Type B pancreatic cell (in vitro differentiated cells): ENCODE results near the gene PPP6C. TPM values are rescaled to one million over a fixed set of nuclear protein-coding genes. Genes with fewer than 3 reads are reported as not detected.

ENCODE experiments used
- DNase-seq: peaks from one replicate; pipeline ENCODE4 v3.0.0; 2021; ENCODE audit warnings: mixed read lengths; ENCODE audit not compliant: unreplicated experiment; ENCODE audit errors: extremely low spot score
- H3K27ac Mint-ChIP-seq: 2 replicates; pipeline ENCODE4 v1.8.0; 2021; ENCODE audit warnings: mild to moderate bottlenecking, mixed read lengths
- H3K27me3 Mint-ChIP-seq: 2 replicates; pipeline ENCODE4 v1.8.0; 2021; ENCODE audit warnings: mixed read lengths
- H3K36me3 Mint-ChIP-seq: 2 replicates; pipeline ENCODE4 v1.8.0; 2021; ENCODE audit warnings: mixed read lengths
- H3K4me1 Mint-ChIP-seq: one replicate; pipeline ENCODE4 v1.8.0; 2021; ENCODE audit warnings: mixed read lengths; ENCODE audit not compliant: unreplicated experiment
- H3K4me3 Mint-ChIP-seq: 2 replicates; pipeline ENCODE4 v1.8.0; 2021; ENCODE audit warnings: mild to moderate bottlenecking, mixed read lengths
- H3K9me3 Mint-ChIP-seq: 2 replicates; pipeline ENCODE4 v1.8.0; 2021; ENCODE audit warnings: mixed read lengths
- total RNA-seq: library from RNA; stranded (reverse); gene quantifications from 2 replicates; pipeline ENCODE4 v1.2.1, GENCODE V29; 2021; ENCODE audit warnings: low replicate concordance
- TF ChIP-seq, protein P1 (sequence below): fragments of 200-600 bp; sonication (generic); conservative IDR thresholded peaks from 2 replicates; pipeline ENCODE4 v1.5.0; 2021; ENCODE audit warnings: antibody characterized with exemption, mild to moderate bottlenecking

PPP6C gene
- total RNA-seq, 1 donor from 2014 or later, result 35.2 TPM

DNA sequence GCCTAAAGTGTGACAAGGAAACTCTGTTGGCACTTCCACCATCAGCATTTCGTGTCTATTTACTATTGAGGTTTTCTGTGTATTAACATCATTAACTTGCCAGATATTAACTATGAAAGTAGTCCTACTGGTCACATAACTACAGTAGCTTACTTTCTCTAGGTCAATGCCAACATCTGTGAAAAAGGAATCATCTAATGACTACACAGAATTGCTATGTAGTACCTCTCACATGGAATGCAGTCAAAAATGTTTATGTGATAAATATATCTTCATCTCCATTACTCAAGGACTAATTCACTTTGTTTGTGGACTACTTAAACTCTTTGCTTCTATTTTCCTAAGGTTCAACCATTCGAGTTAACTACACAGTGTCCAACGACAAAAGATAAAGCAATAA is 48.4 kb downstream of the PPP6C start:
- Mint-ChIP-seq H3K4me1 (peaks cover 11% of the 10 kb centered on the region), H3K36me3 (peaks cover 15% of the 10 kb centered on the region), H3K27ac (no peak overlapping the region), H3K9me3 (no peaks in the 10 kb centered on the region), H3K27me3 (no peaks in the 10 kb centered on the region), H3K4me3 (peak overlapping the region; percentile 97)
- TF ChIP-seq, protein P1, sequence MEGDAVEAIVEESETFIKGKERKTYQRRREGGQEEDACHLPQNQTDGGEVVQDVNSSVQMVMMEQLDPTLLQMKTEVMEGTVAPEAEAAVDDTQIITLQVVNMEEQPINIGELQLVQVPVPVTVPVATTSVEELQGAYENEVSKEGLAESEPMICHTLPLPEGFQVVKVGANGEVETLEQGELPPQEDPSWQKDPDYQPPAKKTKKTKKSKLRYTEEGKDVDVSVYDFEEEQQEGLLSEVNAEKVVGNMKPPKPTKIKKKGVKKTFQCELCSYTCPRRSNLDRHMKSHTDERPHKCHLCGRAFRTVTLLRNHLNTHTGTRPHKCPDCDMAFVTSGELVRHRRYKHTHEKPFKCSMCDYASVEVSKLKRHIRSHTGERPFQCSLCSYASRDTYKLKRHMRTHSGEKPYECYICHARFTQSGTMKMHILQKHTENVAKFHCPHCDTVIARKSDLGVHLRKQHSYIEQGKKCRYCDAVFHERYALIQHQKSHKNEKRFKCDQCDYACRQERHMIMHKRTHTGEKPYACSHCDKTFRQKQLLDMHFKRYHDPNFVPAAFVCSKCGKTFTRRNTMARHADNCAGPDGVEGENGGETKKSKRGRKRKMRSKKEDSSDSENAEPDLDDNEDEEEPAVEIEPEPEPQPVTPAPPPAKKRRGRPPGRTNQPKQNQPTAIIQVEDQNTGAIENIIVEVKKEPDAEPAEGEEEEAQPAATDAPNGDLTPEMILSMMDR, result no peak
- no peak for DNase-seq

- no peak overlapping the region for H3K27ac Mint-ChIP-seq
- H3K27me3 Mint-ChIP-seq, result no peaks in the 10 kb centered on the region
- peaks cover 11% of the 10 kb centered on the region for H3K4me1 Mint-ChIP-seq
- H3K36me3 Mint-ChIP-seq, result peaks cover 15% of the 10 kb centered on the region
- H3K4me3 Mint-ChIP-seq, result no peak overlapping the region
- TF ChIP-seq, protein P1, result no peak
- no peaks in the 10 kb centered on the region for H3K9me3 Mint-ChIP-seq
- DNase-seq, result no peak
Measured at GRCh38 chr9:125140576-125140975, 49.0 kb downstream of the PPP6C start.

DNA sequence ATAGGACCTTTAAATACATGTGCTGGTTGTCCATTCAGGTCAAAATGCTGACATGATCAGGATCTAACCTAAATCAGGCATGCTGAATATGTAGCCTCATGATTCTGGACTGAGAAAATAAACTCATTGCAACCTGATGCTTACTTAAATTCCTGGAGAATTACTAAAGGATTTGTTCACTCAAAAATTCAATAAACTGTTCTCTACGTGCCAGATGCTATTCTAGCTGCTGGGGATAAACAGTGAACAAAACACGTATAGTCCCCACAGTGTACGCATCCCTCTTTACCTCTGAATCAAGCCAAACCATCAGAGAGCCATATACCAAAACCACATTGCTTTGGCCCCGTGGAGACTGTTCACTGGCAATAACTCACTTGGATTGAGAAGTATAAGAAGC is 52.4 kb downstream of the PPP6C start:
- Mint-ChIP-seq H3K4me1 (peaks cover 1% of the 10 kb centered on the region), H3K27ac (no peak overlapping the region), H3K4me3 (no peak overlapping the region), H3K27me3 (no peaks in the 10 kb centered on the region), H3K36me3 (peaks cover 21% of the 10 kb centered on the region), H3K9me3 (peaks cover 4% of the 10 kb centered on the region)
- DNase-seq, result no peak
- TF ChIP-seq, protein P1, result no peak

DNA sequence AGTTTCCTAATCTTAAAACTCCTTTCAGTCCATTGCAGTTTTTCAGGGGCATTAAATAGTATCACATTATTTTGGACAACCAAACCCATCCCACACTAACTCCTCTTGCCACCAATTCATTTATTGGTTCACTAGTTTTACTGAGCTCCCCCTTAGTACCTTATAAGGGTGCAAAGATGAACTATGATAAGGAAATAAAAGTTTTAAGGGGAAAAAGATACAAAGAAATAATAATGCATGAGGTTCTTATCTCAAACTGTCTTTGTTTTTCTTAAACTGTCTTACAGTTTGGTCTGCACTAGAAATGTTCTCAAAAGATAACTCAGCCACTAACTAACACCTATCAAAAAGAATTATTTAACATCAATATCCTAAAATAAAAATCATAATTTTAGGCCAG is 54.6 kb downstream of the PPP6C start:
- TF ChIP-seq, protein P1, result no peak
- no peaks in the 10 kb centered on the region for H3K4me1 Mint-ChIP-seq
- peaks cover 21% of the 10 kb centered on the region for H3K36me3 Mint-ChIP-seq

DNA sequence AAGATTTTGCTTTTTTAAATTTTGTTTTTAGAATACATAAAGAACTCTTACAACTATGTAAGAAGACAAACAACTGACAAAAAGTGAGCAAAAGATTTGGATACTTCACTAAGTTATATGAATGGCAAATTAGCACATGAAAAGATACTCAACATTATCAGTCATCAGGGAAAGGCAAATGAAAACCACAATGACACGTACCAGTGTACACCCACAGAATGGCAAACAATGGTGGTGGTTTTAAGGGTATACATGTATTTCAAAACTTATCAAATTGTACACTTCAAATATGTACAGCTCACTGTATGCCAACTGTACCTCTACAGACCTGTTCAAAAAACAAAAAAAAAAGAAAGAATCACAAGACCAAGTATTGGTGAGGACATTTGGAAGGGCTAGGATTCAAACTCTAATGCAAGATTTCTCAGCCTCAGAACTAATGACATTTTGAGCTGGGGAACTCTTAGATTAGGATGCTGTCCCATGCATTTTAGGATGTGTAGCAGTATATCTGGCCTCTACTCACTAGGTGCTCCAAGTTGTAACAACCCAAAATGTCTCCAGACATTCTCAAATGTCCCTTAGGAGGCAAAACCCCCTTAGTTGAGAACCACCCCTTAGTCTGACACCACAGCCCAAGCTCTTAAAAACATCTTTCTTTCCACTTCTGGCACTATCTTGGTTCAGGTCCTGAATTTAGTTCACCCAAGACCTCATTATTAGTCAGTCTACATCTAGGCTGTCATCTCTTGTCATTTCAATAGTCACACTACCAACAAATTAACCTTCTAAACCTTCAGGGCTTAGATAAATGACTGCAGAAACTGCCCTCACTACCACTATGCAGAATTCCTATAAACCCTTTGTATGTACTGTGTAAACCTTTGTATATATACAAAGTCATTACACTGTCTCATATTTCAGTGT is 55.9 kb downstream of the PPP6C start:
- H3K4me3 Mint-ChIP-seq, result no peak overlapping the region
- no peak for DNase-seq
- H3K4me1 Mint-ChIP-seq, result no peaks in the 10 kb centered on the region
- H3K9me3 Mint-ChIP-seq, result peaks cover 4% of the 10 kb centered on the region
- no peaks in the 10 kb centered on the region for H3K27me3 Mint-ChIP-seq
- no peak overlapping the region for H3K27ac Mint-ChIP-seq
- peaks cover 14% of the 10 kb centered on the region for H3K36me3 Mint-ChIP-seq
- TF ChIP-seq, protein P1, result no peak

More for the DNA sequence above, 54.6 kb downstream of the PPP6C start:
- Mint-ChIP-seq H3K27ac (no peak overlapping the region), H3K4me3 (no peak overlapping the region), H3K9me3 (peaks cover 4% of the 10 kb centered on the region), H3K27me3 (no peaks in the 10 kb centered on the region)
- no peak for DNase-seq
